GM19193 (cell line): ENCODE results near the gene PISD.

Source experiments
- POLR2A ChIP-seq: IDR thresholded peaks from 4 replicates; pipeline ENCODE4 v1.6.1; 2011; ENCODE audit not compliant: insufficient read depth, insufficient read length; ENCODE audit errors: extremely low read depth

PISD gene

DNA sequence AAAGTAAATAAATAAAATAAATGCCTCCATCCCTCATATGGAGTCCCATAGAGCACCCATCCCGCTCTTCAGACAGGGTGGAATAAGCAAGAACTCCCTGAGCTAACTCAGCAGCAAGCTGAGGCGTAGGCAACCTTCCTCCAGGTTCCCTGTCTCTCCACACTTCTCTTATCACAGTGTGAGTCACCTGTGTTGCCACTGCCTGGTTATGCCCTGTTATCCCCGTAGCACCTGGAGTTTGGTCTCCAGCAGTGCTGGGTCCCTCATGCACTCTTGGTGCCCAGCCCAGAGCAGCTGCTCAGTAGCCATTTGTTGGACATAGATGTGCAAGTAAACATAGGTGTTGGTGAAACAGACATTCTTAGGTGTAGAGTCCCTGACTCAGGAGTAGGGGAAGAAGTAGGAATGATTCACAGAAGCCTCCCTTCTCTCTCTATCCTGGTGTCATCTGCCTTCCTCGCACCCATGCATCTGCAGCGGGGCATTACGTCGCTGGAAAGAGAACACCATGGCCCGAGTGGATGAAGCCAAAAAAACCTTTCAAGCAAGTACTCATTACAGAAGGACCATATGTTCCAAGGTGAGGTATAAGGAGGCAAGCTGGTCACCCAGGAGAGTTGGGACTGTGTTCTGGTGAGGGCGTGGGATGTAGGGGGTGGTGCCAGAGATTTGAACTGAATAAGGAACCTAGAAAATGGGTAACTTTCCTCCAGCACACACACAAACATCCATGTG is 56.0 kb downstream of the PISD start:
- TF ChIP-seq POLR2A = no peak

DNA sequence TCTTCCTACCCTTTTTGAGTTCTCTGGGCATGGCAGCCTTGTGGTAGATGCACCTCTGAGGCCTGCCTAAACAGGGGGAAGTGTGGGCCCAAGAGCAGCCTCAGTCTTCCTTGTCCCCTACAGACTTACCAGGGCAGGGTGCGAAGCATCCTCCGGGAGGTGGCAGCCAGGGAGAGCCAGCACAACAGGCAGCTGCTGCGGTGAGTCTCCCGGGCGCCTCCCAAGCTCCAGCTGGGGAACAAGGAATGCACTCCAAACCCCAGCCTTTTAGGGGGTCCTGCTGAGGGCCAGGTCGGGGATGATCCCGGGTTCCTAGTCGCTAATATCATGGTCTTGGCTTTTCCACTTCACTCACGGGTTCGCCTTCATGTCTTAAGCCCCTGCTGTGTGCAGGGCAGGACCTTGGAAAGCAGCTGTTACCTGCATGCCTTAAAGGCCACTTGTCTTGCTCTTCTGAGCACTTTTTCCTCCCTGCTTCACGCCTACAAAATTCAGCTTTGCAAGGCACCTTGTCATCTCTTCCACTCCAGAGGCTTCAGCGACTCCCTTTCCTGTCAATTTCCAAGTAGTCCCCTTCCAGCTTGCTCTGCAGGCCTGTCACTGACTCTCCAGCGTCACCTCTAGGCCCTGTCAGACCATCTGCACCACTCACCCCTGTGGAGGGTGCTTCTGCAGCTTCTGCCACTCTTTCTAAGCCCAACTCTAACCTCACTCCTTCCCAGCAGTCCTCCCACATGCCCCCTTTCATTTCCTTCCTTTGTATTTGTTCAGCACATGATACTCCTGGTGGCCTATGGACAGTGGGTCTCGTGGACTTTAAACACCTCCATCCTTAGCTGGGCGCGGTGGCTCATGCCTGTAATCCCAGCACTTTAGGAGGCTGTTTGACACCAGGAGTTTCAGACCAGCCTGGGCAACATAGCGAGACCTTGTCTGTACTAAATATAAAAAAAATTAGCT is 57.0 kb downstream of the PISD start:
- TF ChIP-seq POLR2A = no peak

DNA sequence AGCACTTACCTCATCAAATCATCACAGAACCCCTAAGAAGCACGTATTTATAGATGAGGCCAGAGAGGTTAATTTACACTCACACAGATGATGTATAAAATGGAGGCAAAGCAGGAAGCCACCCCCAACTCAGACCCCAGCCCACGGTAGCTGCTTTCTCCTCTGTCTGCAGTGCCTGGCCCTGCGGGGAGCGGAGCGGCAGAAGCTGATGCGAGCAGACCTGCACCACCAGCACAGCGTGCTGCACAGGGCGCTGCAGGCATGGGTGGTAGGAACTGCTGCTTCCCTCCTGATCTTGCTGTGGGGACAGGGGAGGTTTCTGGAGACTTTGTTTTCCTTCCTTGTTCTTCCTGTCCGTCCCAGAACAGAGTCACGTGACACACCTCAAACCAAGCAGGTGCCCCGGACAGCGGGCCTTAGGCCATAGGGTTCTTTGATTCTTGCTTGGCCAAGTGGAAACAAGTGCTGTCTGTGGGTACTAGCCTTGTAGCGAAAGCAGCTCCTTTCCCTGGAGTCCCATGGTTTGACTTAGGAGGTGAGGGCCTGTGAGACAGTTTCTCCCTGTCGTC is 57.8 kb downstream of the PISD start:
- no peak for TF ChIP-seq POLR2A

DNA sequence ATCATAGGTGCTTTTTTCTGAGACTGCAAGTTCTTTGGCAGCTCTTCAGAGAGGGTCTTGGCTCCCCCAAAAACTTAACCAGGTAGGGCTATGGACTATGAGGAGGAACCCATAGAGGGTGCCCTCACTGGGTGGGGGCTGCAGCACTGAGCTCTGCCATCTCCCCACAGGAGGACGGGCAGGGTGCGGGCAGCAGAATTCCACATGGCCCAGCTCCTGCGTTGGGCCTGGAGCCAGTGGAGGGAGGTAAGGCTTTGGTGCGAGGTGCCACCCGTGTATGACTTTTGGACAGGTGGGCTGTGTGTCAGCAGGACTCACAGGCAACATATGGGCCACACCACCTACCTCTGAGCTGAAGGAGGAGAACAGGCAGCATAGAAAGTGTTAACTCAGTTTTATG is 58.4 kb downstream of the PISD start:
- no peak for TF ChIP-seq POLR2A

DNA sequence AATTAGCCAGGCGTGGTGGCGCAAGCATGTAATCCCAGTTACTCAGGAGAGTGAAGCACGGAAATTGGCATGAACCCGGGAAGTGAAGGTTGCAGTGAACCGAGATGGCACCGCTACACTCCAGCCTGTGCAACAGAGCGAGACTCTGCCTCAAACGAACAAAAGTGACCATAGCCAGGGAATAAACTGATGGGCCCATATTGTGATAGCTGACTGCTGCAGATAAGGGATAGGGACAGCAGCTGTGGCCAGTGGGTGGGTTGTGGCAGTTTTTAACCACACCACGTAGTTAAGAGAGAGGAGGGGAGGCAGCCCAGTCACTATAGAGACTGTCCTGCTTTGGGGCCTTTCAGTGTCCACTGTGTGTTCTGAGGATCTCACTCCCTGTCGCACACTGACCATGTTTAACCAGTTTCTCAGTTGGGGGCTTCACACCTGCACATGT is 58.9 kb downstream of the PISD start:
- TF ChIP-seq POLR2A = no peak

DNA sequence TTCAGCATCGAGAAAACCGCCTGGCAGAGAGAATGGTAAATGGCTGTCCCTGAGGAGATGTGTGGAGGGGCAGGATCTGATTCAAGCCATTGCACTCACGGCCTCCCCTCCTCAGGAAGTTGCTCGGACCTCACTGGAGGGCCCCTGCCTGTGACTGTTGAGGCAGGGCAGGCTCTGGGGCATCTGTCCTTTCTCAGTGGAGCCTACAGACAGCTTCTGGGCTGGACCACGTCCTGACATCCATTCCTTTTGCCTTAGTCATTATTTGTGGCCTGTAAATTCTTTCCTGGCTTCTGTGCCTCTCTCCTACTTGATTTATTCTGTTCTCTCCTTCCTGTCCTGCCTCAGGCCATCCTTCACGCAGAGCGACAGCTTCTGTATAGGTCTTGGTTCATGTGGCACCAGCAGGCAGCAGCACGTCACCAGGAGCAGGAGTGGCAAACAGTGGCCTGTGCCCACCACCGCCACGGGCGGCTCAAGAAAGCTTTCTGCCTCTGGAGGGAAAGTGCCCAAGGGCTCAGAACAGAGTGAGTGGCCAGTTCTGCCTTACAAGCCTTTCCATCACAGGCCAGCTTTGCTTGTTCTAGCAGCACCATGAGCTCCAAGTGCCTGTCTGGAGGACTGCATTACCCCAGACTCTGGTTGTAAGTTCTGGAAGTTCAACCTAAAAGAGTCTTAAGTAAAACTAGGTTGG is 59.6 kb downstream of the PISD start:
- TF ChIP-seq POLR2A = no peak

DNA sequence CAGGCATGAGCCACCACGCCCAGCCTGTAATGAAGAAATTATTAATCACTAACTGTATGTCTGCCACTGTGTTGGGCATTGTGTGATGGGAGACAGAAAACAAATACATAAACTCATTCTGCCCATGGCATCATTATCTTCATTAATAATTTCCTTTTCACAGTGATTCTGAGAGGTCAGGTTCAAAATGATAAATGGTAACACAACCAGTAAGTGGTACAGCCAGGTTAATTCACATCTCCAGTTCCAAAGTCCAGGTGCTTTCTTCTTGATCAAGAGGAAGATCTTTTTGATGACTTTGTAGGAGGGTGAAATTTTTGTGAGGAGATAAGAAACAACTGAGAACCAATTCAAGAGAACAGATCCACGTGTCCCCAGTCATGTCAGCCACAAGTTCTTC is 66.7 kb downstream of the PISD start:
- TF ChIP-seq POLR2A = no peak

DNA sequence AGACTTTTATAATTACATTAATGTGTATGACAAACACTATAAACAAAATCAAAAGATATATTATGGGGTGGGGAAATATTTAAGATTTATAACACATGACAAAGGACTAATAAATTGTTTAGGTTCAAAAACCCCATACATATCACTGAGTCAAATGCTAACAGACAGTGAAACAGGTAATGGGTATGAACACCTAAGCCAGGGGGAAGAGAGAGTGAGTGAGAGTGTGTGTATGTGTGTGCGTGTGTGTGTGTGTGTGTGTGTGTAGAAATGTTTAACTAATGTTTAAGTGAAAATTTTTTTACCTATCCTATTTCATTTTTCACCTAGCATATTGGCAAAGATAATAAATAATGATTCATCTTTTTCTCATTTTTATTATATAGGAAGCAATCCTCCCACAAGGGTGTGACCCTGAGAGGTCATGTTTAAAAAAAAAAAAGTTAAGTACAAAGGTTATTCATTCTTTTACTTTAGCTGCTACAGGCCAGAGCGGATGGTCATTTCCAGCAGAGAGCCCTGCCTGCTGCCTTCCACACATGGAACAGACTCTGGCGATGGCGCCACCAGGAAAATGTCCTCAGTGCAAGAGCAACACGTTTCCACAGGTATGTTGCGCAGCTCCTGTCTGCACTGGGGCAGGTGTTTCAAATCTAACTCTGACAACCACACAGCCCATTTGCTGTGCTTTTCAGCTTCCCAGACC is 72.9 kb downstream of the PISD start:
- TF ChIP-seq POLR2A = no peak

DNA sequence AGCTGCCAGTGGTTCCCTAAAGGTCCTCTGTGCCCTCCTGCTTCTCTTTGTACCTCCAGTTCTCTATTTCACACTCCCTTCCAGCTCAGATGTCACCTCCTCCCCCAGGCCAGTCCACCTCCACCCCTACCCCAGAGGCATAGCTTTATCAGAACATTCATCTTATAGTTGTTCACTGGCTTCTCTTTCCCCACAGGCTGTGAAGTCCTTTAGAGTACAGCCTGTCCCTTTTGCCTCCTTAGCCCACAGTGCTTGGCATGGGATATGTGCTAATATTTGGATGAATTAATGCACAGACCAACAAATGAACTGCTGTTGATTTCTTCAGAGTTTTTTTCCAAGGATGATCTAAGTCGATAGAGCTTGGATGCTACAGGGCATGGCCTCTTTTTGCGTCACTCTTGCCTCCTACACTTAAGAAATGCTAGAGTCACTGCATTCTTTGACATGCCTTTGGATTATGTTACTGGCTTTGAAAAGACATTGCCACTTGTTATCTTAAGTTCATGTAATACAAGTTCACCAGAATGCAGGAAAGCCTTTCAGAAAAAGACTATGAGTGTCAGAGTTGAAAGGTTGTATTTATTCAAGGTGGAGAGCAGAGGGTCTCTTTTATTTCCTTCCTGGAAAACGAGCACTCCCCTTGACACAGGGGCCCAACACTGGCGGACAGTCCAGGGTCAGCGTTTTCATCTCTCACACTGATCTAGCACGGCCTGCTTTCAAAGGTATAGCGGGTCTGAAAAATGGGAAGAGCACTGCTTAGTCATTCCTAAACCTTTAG is 75.7 kb downstream of the PISD start:
- TF ChIP-seq POLR2A = no peak

DNA sequence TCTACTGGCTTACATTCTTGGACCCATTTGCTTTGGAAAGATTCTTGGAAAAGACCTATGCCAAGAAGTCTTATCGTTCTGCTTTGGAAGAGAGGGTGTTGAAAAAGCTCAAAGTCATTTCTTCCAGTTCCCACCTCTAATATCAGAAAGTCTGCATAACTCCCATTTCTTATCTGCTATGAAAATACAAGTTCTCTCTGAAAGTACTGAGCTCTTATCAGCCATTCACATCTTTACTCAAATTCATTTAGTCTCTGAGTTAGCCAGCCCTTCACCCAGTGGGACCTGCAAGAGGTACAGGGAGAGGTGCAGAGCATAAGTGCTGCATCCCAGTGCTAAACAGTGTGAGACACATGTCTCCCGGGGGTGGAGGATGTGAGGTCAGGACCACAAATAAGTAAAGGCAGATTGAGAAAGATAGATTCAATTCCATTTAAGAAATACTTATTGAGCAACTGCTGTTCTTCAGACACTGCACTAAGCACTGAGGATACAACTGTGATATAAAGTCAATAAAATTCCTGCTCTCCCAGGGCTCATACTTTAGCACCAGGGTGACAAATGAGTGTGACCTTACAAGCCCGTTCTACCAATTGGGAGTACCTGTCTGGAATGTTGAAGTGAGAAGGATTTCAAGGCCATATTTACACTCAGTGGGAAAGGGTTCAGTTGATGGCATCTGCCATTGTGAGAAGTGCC is 76.7 kb downstream of the PISD start:
- TF ChIP-seq POLR2A = no peak

DNA sequence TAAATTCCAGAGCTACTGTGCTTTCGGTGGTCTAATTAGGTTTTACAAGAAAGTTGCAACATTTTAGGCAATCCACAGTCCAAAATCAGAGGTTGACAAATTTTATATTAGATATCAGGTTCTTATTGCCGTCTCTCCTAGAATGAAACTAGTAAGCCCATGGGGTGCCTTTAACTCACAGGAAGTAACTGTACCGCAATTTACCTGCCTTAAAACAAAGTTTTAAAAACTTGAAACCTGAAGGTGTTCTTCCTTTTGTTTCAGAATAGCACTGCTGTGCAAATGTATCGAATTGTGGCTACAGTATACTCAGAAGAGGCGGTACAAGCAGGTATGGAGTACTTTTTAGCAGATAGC is 77.2 kb downstream of the PISD start:
- no peak for TF ChIP-seq POLR2A

DNA sequence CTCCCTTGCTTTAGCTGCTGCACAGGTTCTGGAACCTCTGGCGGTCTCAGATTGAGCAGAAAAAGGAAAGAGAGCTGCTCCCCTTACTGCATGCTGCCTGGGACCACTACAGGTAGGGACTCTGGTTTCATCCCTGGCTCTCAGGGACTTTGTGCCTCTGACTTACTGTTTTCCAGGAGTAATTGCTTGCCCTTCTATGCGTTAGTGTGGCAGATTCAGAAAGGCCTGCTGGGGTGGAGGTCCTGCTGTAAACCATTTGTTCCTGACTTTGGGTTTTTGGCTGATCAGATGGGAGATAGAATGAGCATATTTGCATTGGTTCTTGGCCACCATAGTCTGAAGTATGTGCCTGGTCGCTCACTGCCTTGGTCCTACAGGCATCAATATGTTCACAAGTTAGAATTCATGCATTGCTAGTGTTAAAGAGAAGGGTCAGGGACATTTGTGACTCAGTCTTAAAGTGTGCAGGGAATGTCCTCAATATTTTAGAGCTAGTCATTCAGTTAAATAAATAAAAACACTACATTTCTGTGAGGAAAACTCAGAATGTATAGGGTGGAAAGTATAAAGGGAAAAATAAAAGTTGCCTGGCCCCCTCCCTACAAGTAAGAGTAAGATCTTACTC is 78.0 kb downstream of the PISD start:
- TF ChIP-seq POLR2A = no peak

DNA sequence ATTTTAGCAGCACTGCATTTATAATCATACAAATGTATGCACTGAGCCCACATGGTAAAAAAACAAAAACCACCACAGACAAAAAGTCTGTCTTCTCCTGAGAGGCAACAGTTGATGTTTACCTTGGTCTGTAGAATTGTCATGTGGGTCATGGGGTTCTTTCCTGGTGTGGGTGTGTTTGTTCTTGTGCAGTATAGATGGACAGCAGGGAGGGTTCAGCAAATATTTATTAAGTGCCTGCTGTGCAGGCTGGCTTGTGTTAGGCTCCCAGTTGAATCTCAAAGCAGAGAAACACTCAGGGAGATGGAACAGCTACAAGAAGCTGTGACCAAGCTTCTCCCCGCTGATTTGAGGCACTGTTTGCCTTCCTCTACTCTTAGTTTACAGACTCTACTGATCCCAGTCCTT is 82.2 kb downstream of the PISD start:
- no peak for TF ChIP-seq POLR2A

DNA sequence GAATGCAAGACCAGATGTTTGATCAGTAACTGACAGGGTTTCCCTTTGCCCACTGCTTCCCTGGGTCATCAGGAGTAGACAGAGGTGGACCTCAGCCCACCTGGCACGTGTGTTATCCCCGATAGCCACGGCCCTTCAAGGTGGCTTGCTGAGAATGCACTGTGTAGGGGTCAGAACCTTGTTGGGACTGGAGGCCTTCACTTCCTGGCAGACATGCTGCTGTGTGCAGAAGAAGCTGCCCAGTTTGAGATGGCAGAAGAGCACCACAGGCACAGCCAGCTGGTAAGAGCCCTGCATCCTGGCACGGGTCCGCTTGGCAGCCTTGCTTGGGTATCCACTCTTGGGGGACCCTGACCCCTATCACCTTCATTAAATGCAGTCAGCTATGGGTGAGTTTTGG is 83.8 kb downstream of the PISD start:
- TF ChIP-seq POLR2A = no peak
